HepG2 (cell line): ENCODE measurements around the gene CBFA2T2. TPM values are rescaled to one million over a fixed set of nuclear protein-coding genes. Genes with fewer than 3 reads are reported as not detected.

Source experiments
- ATAD3A ChIP-seq: sonication (generic); formaldehyde crosslinking; IDR thresholded peaks from 2 replicates; pipeline ENCODE4 v1.4.0; 2020; ENCODE audit warnings: missing genetic modification reagents
- CHD4 ChIP-seq: fragments of 200-600 bp; sonication (generic); IDR thresholded peaks from 2 replicates; pipeline ENCODE4 v1.7.0; 2017; ENCODE audit warnings: mild to moderate bottlenecking, low read length, borderline replicate concordance
- CREB1 ChIP-seq, 2 experiments: fragments of 450-650 bp in 1 of 2; IDR thresholded peaks; 2 replicates each; pipeline ENCODE4 v1.6.1; 2016 to 2017; ENCODE audit warnings: control low read depth in 1 of 2, mild to moderate bottlenecking in 1 of 2, missing compliant biosample characterization in 1 of 2, missing genetic modification characterization in 1 of 2
- CSRNP1 ChIP-seq: sonication (generic); formaldehyde crosslinking; IDR thresholded peaks from 2 replicates; pipeline ENCODE4 v1.8.1; 2023; ENCODE audit warnings: mild to moderate bottlenecking, missing genetic modification reagents
- FOSL2 ChIP-seq: sonication (generic); formaldehyde crosslinking; IDR thresholded peaks from 2 replicates; pipeline ENCODE4 v1.4.0; 2020; ENCODE audit warnings: missing genetic modification reagents
- FOXO1 ChIP-seq: sonication (generic); formaldehyde crosslinking; IDR thresholded peaks from 2 replicates; pipeline ENCODE4 v1.4.0; 2020; ENCODE audit warnings: missing genetic modification reagents
- HDAC2 ChIP-seq: sonication (generic); formaldehyde crosslinking; IDR thresholded peaks from 2 replicates; pipeline ENCODE4 v1.4.0; 2020; ENCODE audit warnings: missing genetic modification reagents
- KLF6 ChIP-seq: IDR thresholded peaks from 2 replicates; pipeline ENCODE4 v1.8.0; 2016; ENCODE audit warnings: missing biosample characterization, missing genetic modification reagents
- MXD4 ChIP-seq: IDR thresholded peaks from 2 replicates; pipeline ENCODE4 v1.6.1; 2016; ENCODE audit warnings: mild to moderate bottlenecking, missing biosample characterization, missing genetic modification reagents
- RBM39 ChIP-seq: fragments of 200-400 bp; formaldehyde crosslinking; IDR thresholded peaks from one replicate; pipeline ENCODE4 v1.6.1; 2018; ENCODE audit warnings: antibody characterized with exemption, mild to moderate bottlenecking, low read depth, low read length; ENCODE audit not compliant: poor library complexity, severe bottlenecking
- TARDBP ChIP-seq: sonication (generic); formaldehyde crosslinking; IDR thresholded peaks from 2 replicates; pipeline ENCODE4 v1.8.0; 2022; ENCODE audit warnings: mild to moderate bottlenecking, missing genetic modification reagents
- YEATS4 ChIP-seq: sonication (generic); formaldehyde crosslinking; IDR thresholded peaks from 2 replicates; pipeline ENCODE4 v1.4.0; 2020; ENCODE audit warnings: missing genetic modification reagents, borderline replicate concordance
- ZNF382 ChIP-seq: sonication (generic); formaldehyde crosslinking; IDR thresholded peaks from 2 replicates; pipeline ENCODE4 v1.5.0; 2020; ENCODE audit warnings: missing genetic modification reagents, mild to moderate bottlenecking, borderline replicate concordance
- ZNF446 ChIP-seq: sonication (generic); formaldehyde crosslinking; IDR thresholded peaks from 2 replicates; pipeline ENCODE4 v1.5.0; 2020; ENCODE audit warnings: mild to moderate bottlenecking, missing genetic modification reagents
- ZNF850 ChIP-seq: sonication (generic); formaldehyde crosslinking; conservative IDR thresholded peaks from 2 replicates; pipeline ENCODE4 v1.9.0; 2021; ENCODE audit warnings: mild to moderate bottlenecking, missing genetic modification reagents
- ZSCAN21 ChIP-seq: sonication (generic); formaldehyde crosslinking; IDR thresholded peaks from 2 replicates; pipeline ENCODE4 v1.8.0; 2022; ENCODE audit warnings: mild to moderate bottlenecking, missing genetic modification reagents, moderate library complexity, borderline replicate concordance
- polyA plus RNA-seq, 8 experiments: library from polyadenylated mRNA; depleted of rRNA in 3 of 8; stranded (reverse) in 7 of 8; unstranded in 1 of 8; fragments of >200 nt; fragmentation: Illumina TruSeq in 4 of 8; extraction: Trizol in 4 of 8; gene quantifications; 2 replicates each; pipeline versions ENCODE4 v1.2.1 to v1.2.3, GENCODE V29; 2011 to 2016; ENCODE audit warnings: low read depth in 4 of 8, missing spikeins in 1 of 8, mixed read lengths in 1 of 8; ENCODE audit not compliant: insufficient read depth in 1 of 8
- total RNA-seq, 5 experiments: library from RNA; depleted of rRNA; stranded (reverse); fragments of >200 nt; fragmentation: Illumina TruSeq; extraction: Trizol; gene quantifications; 2 replicates each; pipeline ENCODE4 v1.2.3, GENCODE V29; 2016; ENCODE audit warnings: low read depth in 1 of 5
- TF ChIP-seq, protein P1 (sequence below): sonication (generic); formaldehyde crosslinking; IDR thresholded peaks from one replicate; pipeline ENCODE4 v1.5.1; 2020; ENCODE audit warnings: mild to moderate bottlenecking, missing genetic modification reagents; ENCODE audit errors: not compliant biosample characterization
- TF ChIP-seq, protein P2 (sequence below): sonication (generic); formaldehyde crosslinking; IDR thresholded peaks from 2 replicates; pipeline ENCODE4 v1.4.0; 2020; ENCODE audit warnings: missing genetic modification reagents

CBFA2T2 gene
- total and polyA plus RNA-seq, 2 of the 13 experiments (the other 11 are each of a cell fraction or from before 2014, with no cell fraction given) = 6.3 to 21.2 TPM

DNA sequence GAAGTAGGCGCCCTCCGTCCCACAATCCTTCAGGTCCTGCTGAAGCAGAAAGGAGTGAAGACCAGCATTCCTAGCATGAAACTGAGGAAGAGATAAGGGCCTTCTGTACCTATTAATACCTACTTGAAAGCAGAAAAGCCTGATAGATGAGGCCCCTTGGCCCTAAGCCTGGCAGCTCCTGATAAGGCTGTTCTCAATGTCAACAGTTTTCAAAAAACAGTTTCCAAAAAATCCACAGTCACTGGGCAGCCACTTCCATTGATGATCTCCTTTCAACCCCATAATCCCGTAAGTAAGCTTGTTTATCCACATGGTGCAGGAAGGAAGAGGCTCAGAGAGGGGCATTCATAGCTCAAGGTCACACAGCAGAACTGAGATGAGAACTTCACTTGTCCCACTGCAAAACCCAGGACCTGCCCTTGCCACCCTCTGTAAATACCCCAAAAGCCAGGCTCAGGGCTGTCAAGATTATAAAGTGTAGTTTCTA lies 199.1 kb downstream of the CBFA2T2 start (continued):
- TF ChIP-seq CSRNP1 (CRISPR knock-in tag) (peak; percentile 52; the same call in 1 of the 2 replicates), ATAD3A (CRISPR knock-in tag) (no peak), HDAC2 (peak; percentile 73; the same call in 1 of the 2 replicates), MXD4 (no peak), FOXO1 (CRISPR knock-in tag) (peak; percentile 95), ZNF850 (CRISPR knock-in tag) (no peak), CHD4 (peak; percentile 66; the same call in 1 of the 2 replicates), ZNF382 (CRISPR knock-in tag) (no peak), CREB1 (IDR thresholded peaks at IDR 0.05) (no peak), CREB1 (CRISPR knock-in tag; IDR thresholded peaks at IDR 0.05) (peak; percentile 39; the same call in 1 of the 2 replicates), RBM39 (no peak), ZSCAN21 (CRISPR knock-in tag) (no peak), YEATS4 (CRISPR knock-in tag) (no peak), ZNF446 (CRISPR knock-in tag) (no peak), TARDBP (CRISPR knock-in tag) (peak; percentile 73; the same call in 1 of the 2 replicates), FOSL2 (CRISPR knock-in tag) (peak; percentile 57; the same call in 1 of the 2 replicates), KLF6 (CRISPR knock-in tag) (no peak)
- TF ChIP-seq, protein P1, sequence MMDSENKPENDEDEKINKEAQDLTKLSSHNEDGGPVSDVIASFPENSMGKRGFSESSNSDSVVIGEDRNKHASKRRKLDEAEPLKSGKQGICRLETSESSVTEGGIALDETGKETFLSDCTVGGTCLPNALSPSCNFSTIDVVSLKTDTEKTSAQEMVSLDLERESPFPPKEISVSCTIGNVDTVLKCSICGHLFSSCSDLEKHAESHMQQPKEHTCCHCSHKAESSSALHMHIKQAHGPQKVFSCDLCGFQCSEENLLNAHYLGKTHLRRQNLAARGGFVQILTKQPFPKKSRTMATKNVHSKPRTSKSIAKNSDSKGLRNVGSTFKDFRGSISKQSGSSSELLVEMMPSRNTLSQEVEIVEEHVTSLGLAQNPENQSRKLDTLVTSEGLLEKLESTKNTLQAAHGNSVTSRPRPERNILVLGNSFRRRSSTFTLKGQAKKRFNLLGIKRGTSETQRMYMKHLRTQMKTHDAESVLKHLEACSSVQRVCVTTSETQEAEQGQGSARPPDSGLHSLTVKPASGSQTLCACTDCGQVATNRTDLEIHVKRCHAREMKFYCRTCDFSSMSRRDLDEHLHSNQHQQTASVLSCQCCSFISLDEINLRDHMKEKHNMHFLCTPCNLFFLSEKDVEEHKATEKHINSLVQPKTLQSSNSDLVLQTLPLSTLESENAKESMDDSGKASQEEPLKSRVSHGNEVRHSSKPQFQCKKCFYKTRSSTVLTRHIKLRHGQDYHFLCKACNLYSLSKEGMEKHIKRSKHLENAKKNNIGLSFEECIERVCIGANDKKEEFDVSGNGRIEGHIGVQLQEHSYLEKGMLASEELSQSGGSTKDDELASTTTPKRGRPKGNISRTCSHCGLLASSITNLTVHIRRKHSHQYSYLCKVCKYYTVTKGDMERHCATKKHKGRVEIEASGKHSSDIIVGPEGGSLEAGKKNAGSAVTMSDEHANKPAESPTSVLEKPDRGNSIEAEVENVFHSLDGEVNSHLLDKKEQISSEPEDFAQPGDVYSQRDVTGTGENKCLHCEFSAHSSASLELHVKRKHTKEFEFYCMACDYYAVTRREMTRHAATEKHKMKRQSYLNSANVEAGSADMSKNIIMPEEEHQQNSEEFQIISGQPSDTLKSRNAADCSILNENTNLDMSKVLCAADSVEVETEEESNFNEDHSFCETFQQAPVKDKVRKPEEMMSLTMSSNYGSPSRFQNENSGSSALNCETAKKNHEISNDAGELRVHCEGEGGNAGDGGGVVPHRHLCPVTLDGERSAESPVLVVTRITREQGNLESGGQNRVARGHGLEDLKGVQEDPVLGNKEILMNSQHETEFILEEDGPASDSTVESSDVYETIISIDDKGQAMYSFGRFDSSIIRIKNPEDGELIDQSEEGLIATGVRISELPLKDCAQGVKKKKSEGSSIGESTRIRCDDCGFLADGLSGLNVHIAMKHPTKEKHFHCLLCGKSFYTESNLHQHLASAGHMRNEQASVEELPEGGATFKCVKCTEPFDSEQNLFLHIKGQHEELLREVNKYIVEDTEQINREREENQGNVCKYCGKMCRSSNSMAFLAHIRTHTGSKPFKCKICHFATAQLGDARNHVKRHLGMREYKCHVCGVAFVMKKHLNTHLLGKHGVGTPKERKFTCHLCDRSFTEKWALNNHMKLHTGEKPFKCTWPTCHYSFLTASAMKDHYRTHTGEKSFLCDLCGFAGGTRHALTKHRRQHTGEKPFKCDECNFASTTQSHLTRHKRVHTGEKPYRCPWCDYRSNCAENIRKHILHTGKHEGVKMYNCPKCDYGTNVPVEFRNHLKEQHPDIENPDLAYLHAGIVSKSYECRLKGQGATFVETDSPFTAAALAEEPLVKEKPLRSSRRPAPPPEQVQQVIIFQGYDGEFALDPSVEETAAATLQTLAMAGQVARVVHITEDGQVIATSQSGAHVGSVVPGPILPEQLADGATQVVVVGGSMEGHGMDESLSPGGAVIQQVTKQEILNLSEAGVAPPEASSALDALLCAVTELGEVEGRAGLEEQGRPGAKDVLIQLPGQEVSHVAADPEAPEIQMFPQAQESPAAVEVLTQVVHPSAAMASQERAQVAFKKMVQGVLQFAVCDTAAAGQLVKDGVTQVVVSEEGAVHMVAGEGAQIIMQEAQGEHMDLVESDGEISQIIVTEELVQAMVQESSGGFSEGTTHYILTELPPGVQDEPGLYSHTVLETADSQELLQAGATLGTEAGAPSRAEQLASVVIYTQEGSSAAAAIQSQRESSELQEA (CRISPR knock-in tag) = no peak
- TF ChIP-seq, protein P2, sequence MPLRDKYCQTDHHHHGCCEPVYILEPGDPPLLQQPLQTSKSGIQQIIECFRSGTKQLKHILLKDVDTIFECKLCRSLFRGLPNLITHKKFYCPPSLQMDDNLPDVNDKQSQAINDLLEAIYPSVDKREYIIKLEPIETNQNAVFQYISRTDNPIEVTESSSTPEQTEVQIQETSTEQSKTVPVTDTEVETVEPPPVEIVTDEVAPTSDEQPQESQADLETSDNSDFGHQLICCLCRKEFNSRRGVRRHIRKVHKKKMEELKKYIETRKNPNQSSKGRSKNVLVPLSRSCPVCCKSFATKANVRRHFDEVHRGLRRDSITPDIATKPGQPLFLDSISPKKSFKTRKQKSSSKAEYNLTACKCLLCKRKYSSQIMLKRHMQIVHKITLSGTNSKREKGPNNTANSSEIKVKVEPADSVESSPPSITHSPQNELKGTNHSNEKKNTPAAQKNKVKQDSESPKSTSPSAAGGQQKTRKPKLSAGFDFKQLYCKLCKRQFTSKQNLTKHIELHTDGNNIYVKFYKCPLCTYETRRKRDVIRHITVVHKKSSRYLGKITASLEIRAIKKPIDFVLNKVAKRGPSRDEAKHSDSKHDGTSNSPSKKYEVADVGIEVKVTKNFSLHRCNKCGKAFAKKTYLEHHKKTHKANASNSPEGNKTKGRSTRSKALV = no peak
